Karpas-422 (cell line): ENCODE results near the gene PLXDC2. TPM values are rescaled to one million over a fixed set of nuclear protein-coding genes. Genes with fewer than 3 reads are reported as not detected.

Source experiments
- DNase-seq: peaks from one replicate; pipeline ENCODE4 v3.0.0-alpha.2; 2015
- H2AFZ ChIP-seq: fragments of 200-600 bp; sonication (generic); 2 replicates; pipeline ENCODE4 v1.6.1; 2014; ENCODE audit warnings: antibody characterized with exemption, low read length, mixed read lengths
- H3K27ac ChIP-seq: fragments of 200-600 bp; sonication (generic); 2 replicates; pipeline ENCODE4 v1.5.1; 2014; ENCODE audit warnings: mild to moderate bottlenecking, low read length, moderate library complexity
- H3K27me3 ChIP-seq: fragments of 200-600 bp; sonication (generic); 2 replicates; pipeline ENCODE4 v1.6.1; 2014; ENCODE audit warnings: low read length, mixed read lengths
- H3K36me3 ChIP-seq: fragments of 200-600 bp; sonication (generic); 2 replicates; pipeline ENCODE4 v1.6.1; 2014; ENCODE audit warnings: low read length, mixed read lengths; ENCODE audit not compliant: insufficient read depth
- H3K4me1 ChIP-seq: fragments of 200-600 bp; sonication (generic); 2 replicates; pipeline ENCODE4 v1.6.1; 2014; ENCODE audit warnings: mild to moderate bottlenecking, low read length, mixed read lengths
- H3K4me2 ChIP-seq: fragments of 200-600 bp; sonication (generic); 2 replicates; pipeline ENCODE4 v1.6.1; 2014; ENCODE audit warnings: low read length, low read depth, mild to moderate bottlenecking; ENCODE audit not compliant: poor library complexity, severe bottlenecking
- H3K4me3 ChIP-seq: fragments of 200-600 bp; sonication (generic); 2 replicates; pipeline ENCODE4 v1.5.1; 2014; ENCODE audit warnings: mild to moderate bottlenecking, antibody characterized with exemption, low read length, mixed read lengths
- H3K79me2 ChIP-seq: fragments of 200-600 bp; sonication (generic); 2 replicates; pipeline ENCODE4 v1.6.1; 2014; ENCODE audit warnings: mild to moderate bottlenecking, low read length, mixed read lengths
- H3K9ac ChIP-seq: fragments of 200-600 bp; sonication (generic); 2 replicates; pipeline ENCODE4 v1.6.0; 2014; ENCODE audit warnings: low read length
- H3K9me2 ChIP-seq: fragments of 200-600 bp; sonication (generic), shearing (Covaris generic); replicated peaks from 2 replicates; pipeline ENCODE4 v1.6.0; 2014; ENCODE audit warnings: mild to moderate bottlenecking, low read length, moderate library complexity; ENCODE audit not compliant: insufficient read depth
- H3K9me3 ChIP-seq: fragments of 300-700, 200-600 bp; sonication (generic); 2 replicates; pipeline ENCODE4 v1.6.1; 2014; ENCODE audit warnings: low read length, mixed read lengths
- H4K20me1 ChIP-seq: fragments of 200-600 bp; sonication (generic); 2 replicates; pipeline ENCODE4 v1.6.1; 2014; ENCODE audit warnings: mild to moderate bottlenecking, antibody characterized with exemption, low read length, low read depth; ENCODE audit not compliant: insufficient read depth
- total RNA-seq: library from RNA; depleted of rRNA; stranded (reverse); fragments of >200 nt; shearing (Covaris generic); gene quantifications from 2 replicates; pipeline ENCODE4 v1.2.3, GENCODE V29; 2014; ENCODE audit warnings: low replicate concordance

Gene PLXDC2
- total RNA-seq, 1 experiment from 2014 or later, result not detected

- Histone ChIP-seq H3K9ac (no peak overlapping the region), H3K9me3 (peaks cover 31% of the 10 kb centered on the region), H3K4me1 (no peaks in the 10 kb centered on the region), H3K27ac (no peak overlapping the region), H3K9me2 (no peaks in the 10 kb centered on the region; the same call in 1 of the 2 replicates), H2AFZ (no peak overlapping the region), H3K79me2 (no peaks in the 10 kb centered on the region), H3K4me3 (no peak overlapping the region), H3K27me3 (no peaks in the 10 kb centered on the region), H3K4me2 (no peak overlapping the region), H3K36me3 (no peaks in the 10 kb centered on the region), H4K20me1 (no peaks in the 10 kb centered on the region)
- DNase-seq, result no peak
Observed at GRCh38 chr10:19947656-19948055, 131.4 kb downstream of the PLXDC2 start.

- Histone ChIP-seq H3K27me3 (0 out of 2 replicates have a peak, but pooled peaks cover 4% of the 10 kb centered on the region), H3K9me2 (no peaks in the 10 kb centered on the region; the same call in 1 of the 2 replicates), H4K20me1 (no peaks in the 10 kb centered on the region), H3K4me2 (no peak overlapping the region), H3K79me2 (no peaks in the 10 kb centered on the region), H3K4me1 (no peaks in the 10 kb centered on the region), H3K9ac (no peak overlapping the region), H3K9me3 (peaks cover 19% of the 10 kb centered on the region), H3K4me3 (no peak overlapping the region), H2AFZ (no peak overlapping the region), H3K27ac (no peak overlapping the region), H3K36me3 (no peaks in the 10 kb centered on the region)
- DNase-seq, result no peak
Observed at GRCh38 chr10:19952224-19953010, 136.2 kb downstream of the PLXDC2 start.

- H3K9me2 ChIP-seq, result no peaks in the 10 kb centered on the region; the same call in 1 of the 2 replicates
- no peak overlapping the region for H3K4me3 ChIP-seq
- H3K36me3 ChIP-seq, result no peaks in the 10 kb centered on the region
- H3K9ac ChIP-seq, result no peak overlapping the region
- no peaks in the 10 kb centered on the region for H3K4me1 ChIP-seq
- H3K27ac ChIP-seq, result no peak overlapping the region
- 0 out of 2 replicates have a peak, but pooled peaks cover 4% of the 10 kb centered on the region for H3K27me3 ChIP-seq
- no peak overlapping the region for H3K4me2 ChIP-seq
- DNase-seq, result no peak
- no peaks in the 10 kb centered on the region for H3K79me2 ChIP-seq
- H3K9me3 ChIP-seq, result peaks cover 6% of the 10 kb centered on the region
- no peak overlapping the region for H2AFZ ChIP-seq
- H4K20me1 ChIP-seq, result no peaks in the 10 kb centered on the region
Observed at GRCh38 chr10:19954601-19955000, 138.4 kb downstream of the PLXDC2 start.

- Histone ChIP-seq H4K20me1 (no peaks in the 10 kb centered on the region), H3K27ac (no peak overlapping the region), H2AFZ (no peak overlapping the region), H3K4me1 (no peaks in the 10 kb centered on the region), H3K27me3 (0 out of 2 replicates have a peak, but pooled peaks cover 4% of the 10 kb centered on the region), H3K9me3 (peaks cover 5% of the 10 kb centered on the region), H3K4me3 (no peak overlapping the region), H3K4me2 (no peak overlapping the region), H3K9me2 (no peaks in the 10 kb centered on the region), H3K9ac (no peak overlapping the region), H3K79me2 (no peaks in the 10 kb centered on the region), H3K36me3 (no peaks in the 10 kb centered on the region)
- no peak for DNase-seq
Observed at GRCh38 chr10:19956516-19957032, 140.3 kb downstream of the PLXDC2 start.

GRCh38 chr10:19958787-19959186, 142.6 kb downstream of the PLXDC2 start:
- peaks cover 3% of the 10 kb centered on the region for H3K9me3 ChIP-seq
- H3K4me3 ChIP-seq, result no peak overlapping the region
- 0 out of 2 replicates have a peak, but pooled peaks cover 4% of the 10 kb centered on the region for H3K27me3 ChIP-seq
- no peaks in the 10 kb centered on the region for H3K79me2 ChIP-seq
- no peak overlapping the region for H3K9ac ChIP-seq
- no peaks in the 10 kb centered on the region for H3K36me3 ChIP-seq
- H3K4me2 ChIP-seq, result no peak overlapping the region
- no peaks in the 10 kb centered on the region for H3K4me1 ChIP-seq
- DNase-seq, result no peak
- H2AFZ ChIP-seq, result no peak overlapping the region
- H4K20me1 ChIP-seq, result no peaks in the 10 kb centered on the region
- H3K27ac ChIP-seq, result no peak overlapping the region
- H3K9me2 ChIP-seq, result no peaks in the 10 kb centered on the region

- no peaks in the 10 kb centered on the region for H3K4me1 ChIP-seq
- H2AFZ ChIP-seq, result no peak overlapping the region
- H3K9me2 ChIP-seq, result no peaks in the 10 kb centered on the region
- H3K79me2 ChIP-seq, result no peaks in the 10 kb centered on the region
- H3K9ac ChIP-seq, result no peak overlapping the region
- 0 out of 2 replicates have a peak, but pooled peaks cover 4% of the 10 kb centered on the region for H3K27me3 ChIP-seq
- no peak overlapping the region for H3K4me3 ChIP-seq
- no peak for DNase-seq
- H3K4me2 ChIP-seq, result no peak overlapping the region
- H3K36me3 ChIP-seq, result no peaks in the 10 kb centered on the region
- no peaks in the 10 kb centered on the region for H4K20me1 ChIP-seq
- H3K27ac ChIP-seq, result no peak overlapping the region
- peaks cover 14% of the 10 kb centered on the region for H3K9me3 ChIP-seq
Observed at GRCh38 chr10:19961076-19962053, 145.1 kb downstream of the PLXDC2 start.

GRCh38 chr10:19964625-19965024, 148.4 kb downstream of the PLXDC2 start:
- Histone ChIP-seq H3K4me1 (no peaks in the 10 kb centered on the region), H3K9me3 (peaks cover 22% of the 10 kb centered on the region), H3K36me3 (no peaks in the 10 kb centered on the region), H4K20me1 (no peaks in the 10 kb centered on the region), H3K4me2 (no peak overlapping the region), H3K79me2 (no peaks in the 10 kb centered on the region), H2AFZ (no peak overlapping the region), H3K9ac (no peak overlapping the region), H3K27ac (no peak overlapping the region), H3K27me3 (no peaks in the 10 kb centered on the region), H3K9me2 (no peaks in the 10 kb centered on the region), H3K4me3 (no peak overlapping the region)
- DNase-seq, result no peak

GRCh38 chr10:19966751-19967150, 150.5 kb downstream of the PLXDC2 start:
- DNase-seq, result no peak
- Histone ChIP-seq H3K9me3 (peaks cover 24% of the 10 kb centered on the region), H3K27ac (no peak overlapping the region), H4K20me1 (no peaks in the 10 kb centered on the region), H2AFZ (no peak overlapping the region), H3K9me2 (no peaks in the 10 kb centered on the region), H3K36me3 (no peaks in the 10 kb centered on the region), H3K79me2 (no peaks in the 10 kb centered on the region), H3K4me2 (no peak overlapping the region), H3K4me3 (no peak overlapping the region), H3K27me3 (no peaks in the 10 kb centered on the region), H3K9ac (no peak overlapping the region), H3K4me1 (no peaks in the 10 kb centered on the region)
